PC-3 (cell line): Measurements from ENCODE around the gene NAV2.

Experiments
- CTCF ChIP-seq: fragments of 300-600 bp; sonication (generic); conservative IDR thresholded peaks from 2 replicates; pipeline ENCODE4 v1.5.1; 2017; ENCODE audit warnings: antibody characterized with exemption, low read depth, mild to moderate bottlenecking, low read length
- EZH2phosphoT487 ChIP-seq: fragments of 300-600 bp; sonication (generic); IDR thresholded peaks from 2 replicates; pipeline ENCODE4 v1.6.1; 2018; ENCODE audit warnings: mild to moderate bottlenecking, antibody characterized with exemption, low read length, borderline replicate concordance

- TF ChIP-seq CTCF: no peak
- no peak for TF ChIP-seq EZH2phosphoT487
These were observed 198.3 kb downstream of the NAV2 start for GRCh38 chr11:19910931-19911330.
